ENCODE results near the gene DOK6. TPM values are rescaled to one million over a fixed set of nuclear protein-coding genes. Genes with fewer than 3 reads are reported as not detected.

The DOK6 gene
- total RNA-seq, 2 experiments from 2014 or later, result not detected

DNA sequence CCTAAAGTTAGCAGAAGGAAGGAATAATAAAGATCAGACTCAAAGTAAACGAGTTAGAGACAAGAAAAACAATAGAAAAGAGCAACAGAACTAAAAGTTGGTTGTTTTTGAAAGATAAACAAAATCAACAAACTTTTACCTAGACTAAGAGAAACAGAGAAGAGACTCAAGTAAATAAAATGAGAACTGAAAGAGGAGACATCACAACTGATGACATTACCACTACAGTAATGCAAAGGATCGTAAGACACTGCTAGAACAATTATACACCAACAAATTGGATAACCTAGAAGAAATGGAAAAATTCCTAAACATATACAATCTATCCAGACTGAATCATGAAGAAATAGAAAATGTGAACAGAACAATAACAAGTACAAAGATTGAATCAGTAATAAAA is 407.7 kb downstream of the DOK6 start:
- intact Hi-C loops (cut with micrococcal nuclease; ENCODE audit: unreplicated experiment), result no loop called here
- CTCF ChIA-PET (ENCODE audit: unreplicated experiment), result no interaction called here
- no peaks in the 10 kb centered on the region for H3K79me2 ChIP-seq (ENCODE audit: insufficient read depth, low read depth, low read length)

DNA sequence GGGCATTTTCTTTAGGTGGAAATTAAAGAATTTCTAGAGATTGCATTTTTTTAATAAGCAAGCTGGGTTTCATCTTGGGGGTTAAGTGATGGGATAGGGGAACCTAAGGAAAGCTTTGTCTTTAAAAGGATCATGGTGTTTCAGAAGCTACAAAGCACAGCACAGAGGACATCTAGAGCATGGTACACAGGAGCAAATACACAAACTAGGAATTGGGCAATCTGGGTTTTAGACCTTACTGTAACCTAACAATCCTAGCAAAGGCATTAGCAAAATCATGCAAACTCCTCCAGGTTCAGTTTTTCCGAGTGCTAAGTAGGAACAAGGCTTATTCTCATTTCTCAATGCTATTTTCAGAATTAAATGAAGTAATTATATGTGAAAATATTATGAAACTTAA is 412.9 kb downstream of the DOK6 start:
- Histone ChIP-seq H3K9me3 (ENCODE audit: low read length) (no peaks in the 10 kb centered on the region), H4K20me1 (ENCODE audit: insufficient read depth, low read length) (no peaks in the 10 kb centered on the region), H3K27ac (ENCODE audit: low read depth, low read length, poor library complexity, severe bottlenecking) (no peak overlapping the region), H3K9me2 (ENCODE audit: insufficient read depth, low read length) (no peaks in the 10 kb centered on the region), H2AFZ (ENCODE audit: low read length) (no peak overlapping the region), H3K36me3 (ENCODE audit: insufficient read depth, low read length) (no peaks in the 10 kb centered on the region), H3K4me1 (ENCODE audit: insufficient read depth, low read length, poor library complexity, severe bottlenecking) (no peaks in the 10 kb centered on the region), H3K4me3 (ENCODE audit: low read depth, low read length, poor library complexity, severe bottlenecking) (no peak overlapping the region), H3K79me2 (ENCODE audit: insufficient read depth, low read depth, low read length) (no peaks in the 10 kb centered on the region), H3K4me2 (ENCODE audit: low read length) (no peak overlapping the region)
- CTCF ChIA-PET (ENCODE audit: unreplicated experiment), result no interaction called here
- intact Hi-C loops (cut with micrococcal nuclease; ENCODE audit: unreplicated experiment), result no loop called here
- no peak for DNase-seq (ENCODE audit: low spot score)
- TF ChIP-seq, protein P1, sequence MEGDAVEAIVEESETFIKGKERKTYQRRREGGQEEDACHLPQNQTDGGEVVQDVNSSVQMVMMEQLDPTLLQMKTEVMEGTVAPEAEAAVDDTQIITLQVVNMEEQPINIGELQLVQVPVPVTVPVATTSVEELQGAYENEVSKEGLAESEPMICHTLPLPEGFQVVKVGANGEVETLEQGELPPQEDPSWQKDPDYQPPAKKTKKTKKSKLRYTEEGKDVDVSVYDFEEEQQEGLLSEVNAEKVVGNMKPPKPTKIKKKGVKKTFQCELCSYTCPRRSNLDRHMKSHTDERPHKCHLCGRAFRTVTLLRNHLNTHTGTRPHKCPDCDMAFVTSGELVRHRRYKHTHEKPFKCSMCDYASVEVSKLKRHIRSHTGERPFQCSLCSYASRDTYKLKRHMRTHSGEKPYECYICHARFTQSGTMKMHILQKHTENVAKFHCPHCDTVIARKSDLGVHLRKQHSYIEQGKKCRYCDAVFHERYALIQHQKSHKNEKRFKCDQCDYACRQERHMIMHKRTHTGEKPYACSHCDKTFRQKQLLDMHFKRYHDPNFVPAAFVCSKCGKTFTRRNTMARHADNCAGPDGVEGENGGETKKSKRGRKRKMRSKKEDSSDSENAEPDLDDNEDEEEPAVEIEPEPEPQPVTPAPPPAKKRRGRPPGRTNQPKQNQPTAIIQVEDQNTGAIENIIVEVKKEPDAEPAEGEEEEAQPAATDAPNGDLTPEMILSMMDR (conservative IDR thresholded peaks at IDR 0.05; ENCODE audit: low read length), result no peak
- no peak for TF ChIP-seq EZH2phosphoT487 (IDR thresholded peaks at IDR 0.05; ENCODE audit: borderline replicate concordance, low read depth, low read length)
- POLR2A ChIA-PET, result no interaction called here
- BruUV-seq (replicated peaks), result no TSS peak

More for the DNA sequence above, 407.7 kb downstream of the DOK6 start:
- Histone ChIP-seq H3K36me3 (ENCODE audit: insufficient read depth, low read length) (no peaks in the 10 kb centered on the region), H3K9me3 (ENCODE audit: low read length) (no peaks in the 10 kb centered on the region), H3K4me1 (ENCODE audit: insufficient read depth, low read length, poor library complexity, severe bottlenecking) (no peaks in the 10 kb centered on the region), H2AFZ (ENCODE audit: low read length) (no peak overlapping the region), H3K27ac (ENCODE audit: low read depth, low read length, poor library complexity, severe bottlenecking) (no peak overlapping the region), H3K4me3 (ENCODE audit: low read depth, low read length, poor library complexity, severe bottlenecking) (no peak overlapping the region), H4K20me1 (ENCODE audit: insufficient read depth, low read length) (no peaks in the 10 kb centered on the region), H3K9me2 (ENCODE audit: insufficient read depth, low read length) (no peaks in the 10 kb centered on the region), H3K4me2 (ENCODE audit: low read length) (no peak overlapping the region)
- POLR2A ChIA-PET, result no interaction called here
- BruUV-seq (replicated peaks), result no TSS peak
- DNase-seq (ENCODE audit: low spot score), result no peak
- no peak for TF ChIP-seq EZH2phosphoT487 (IDR thresholded peaks at IDR 0.05; ENCODE audit: borderline replicate concordance, low read depth, low read length)
- TF ChIP-seq, protein P1 (conservative IDR thresholded peaks at IDR 0.05; ENCODE audit: low read length), result no peak

DNA sequence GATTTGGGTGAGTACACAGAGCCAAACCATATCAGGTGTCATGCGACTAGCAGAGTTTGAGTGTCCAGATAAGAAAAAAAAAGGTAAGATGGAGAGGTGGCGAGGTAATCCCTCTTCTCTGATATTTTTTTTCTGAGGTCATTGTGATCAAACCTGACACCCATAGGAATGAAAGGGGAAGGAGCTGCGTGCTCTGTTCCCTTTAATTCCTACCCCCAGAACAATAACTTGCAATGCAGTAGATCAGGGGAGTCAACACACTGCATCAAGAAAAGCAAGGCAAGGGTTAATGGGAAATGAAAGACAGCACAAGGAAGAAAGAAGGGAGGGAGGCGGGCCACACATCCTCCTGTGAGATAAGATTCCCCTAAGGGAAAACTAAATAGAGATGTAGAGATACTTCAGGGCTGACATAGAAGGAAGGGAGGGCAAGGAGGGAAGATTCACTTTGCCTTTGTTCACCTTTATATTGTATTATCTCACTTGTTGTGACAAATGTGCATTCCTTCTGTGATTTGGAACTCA is 414.2 kb downstream of the DOK6 start:
- Histone ChIP-seq H3K4me1 (ENCODE audit: insufficient read depth, low read length, poor library complexity, severe bottlenecking) (no peaks in the 10 kb centered on the region), H4K20me1 (ENCODE audit: insufficient read depth, low read length) (no peaks in the 10 kb centered on the region), H3K4me3 (ENCODE audit: low read depth, low read length, poor library complexity, severe bottlenecking) (no peak overlapping the region), H3K9me3 (ENCODE audit: low read length) (no peaks in the 10 kb centered on the region), H3K36me3 (ENCODE audit: insufficient read depth, low read length) (no peaks in the 10 kb centered on the region), H3K9me2 (ENCODE audit: insufficient read depth, low read length) (no peaks in the 10 kb centered on the region), H3K79me2 (ENCODE audit: insufficient read depth, low read depth, low read length) (no peaks in the 10 kb centered on the region), H3K27ac (ENCODE audit: low read depth, low read length, poor library complexity, severe bottlenecking) (no peak overlapping the region), H3K4me2 (ENCODE audit: low read length) (no peak overlapping the region), H2AFZ (ENCODE audit: low read length) (no peak overlapping the region)
- TF ChIP-seq, protein P1 (conservative IDR thresholded peaks at IDR 0.05; ENCODE audit: low read length), result no peak
- no peak for TF ChIP-seq EZH2phosphoT487 (IDR thresholded peaks at IDR 0.05; ENCODE audit: borderline replicate concordance, low read depth, low read length)
- ChIA-PET CTCF (ENCODE audit: unreplicated experiment) (no interaction called here), POLR2A (interaction anchor here (0.7 kb wide), 1 partner anchor 28 kb away, joined by 3 read pairs; no protein-coding TSS in a partner anchor)
- BruUV-seq (replicated peaks), result no TSS peak
- no peak for DNase-seq (ENCODE audit: low spot score)
- intact Hi-C loops (cut with micrococcal nuclease; ENCODE audit: unreplicated experiment), result no loop called here
